Thyroid gland (tissue), 4 donors: Measurements from ENCODE around the gene IL1B. TPM values are rescaled to one million over a fixed set of nuclear protein-coding genes. Genes with fewer than 3 reads are reported as not detected.

Source experiments
- DNase-seq, 2 donors: peaks; one replicate each; pipeline ENCODE4 v3.0.0-alpha.2; 2019
- H3K27ac ChIP-seq, 3 donors: fragments of 200-600 bp; sonication (generic); 1 replicate in 2 of 3; 2 replicates in 1 of 3; pipeline ENCODE4 v1.5.1; 2016 to 2019; ENCODE audit warnings: mild to moderate bottlenecking in 1 of 3, moderate library complexity in 1 of 3
- H3K27me3 ChIP-seq: fragments of 200-600 bp; sonication (generic); one replicate; pipeline ENCODE4 v1.5.1; 2019
- H3K36me3 ChIP-seq, 2 donors: fragments of 200-600 bp; sonication (generic); one replicate each; pipeline ENCODE4 v1.5.1; 2016 to 2019
- H3K4me1 ChIP-seq, 2 donors: fragments of 200-600 bp; sonication (generic); one replicate each; pipeline ENCODE4 v1.5.1; 2017 to 2019
- H3K4me3 ChIP-seq, 3 donors: fragments of 200-600 bp; sonication (generic); replicated peaks in 1 of 3; 1 replicate in 2 of 3; 2 replicates in 1 of 3; pipeline ENCODE4 v1.5.1; 2016; ENCODE audit warnings: mild to moderate bottlenecking in 1 of 3
- H3K9me3 ChIP-seq: fragments of 200-600 bp; sonication (generic); one replicate; pipeline ENCODE4 v1.5.1; 2017
- CTCF ChIP-seq, 6 experiments: fragments of 200-600 bp in 3 of 6; fragments of 450-650 bp in 3 of 6; sonication (generic) in 3 of 6; IDR thresholded peaks; one replicate each; pipeline ENCODE4 v1.5.1; 2016 to 2019; ENCODE audit warnings: antibody characterized with exemption in 6 of 6, mild to moderate bottlenecking in 2 of 6, inconsistent platforms in 1 of 6, moderate library complexity in 1 of 6
- POLR2A ChIP-seq, 2 donors: fragments of 450-650 bp; IDR thresholded peaks; one replicate each; pipeline ENCODE4 v1.6.1; 2017; ENCODE audit warnings: antibody characterized with exemption in 2 of 2, mild to moderate bottlenecking in 2 of 2, moderate library complexity in 1 of 2
- WGBS, 2 donors: methylation state at CpG; one replicate each; pipeline ENCODE4 v1.1.5; 2017; 5-methylcytosine and 5-hydroxymethylcytosine counted together
- intact Hi-C: fragments of 100-400 bp; cut with DNase I; formaldehyde crosslinking; loops from one replicate; pipeline ENCODE4 v1.15.1; 2023
- total RNA-seq, 4 donors: library from RNA; depleted of rRNA; stranded (reverse); fragments of >200 nt; gene quantifications; one replicate each; pipeline ENCODE4 v1.2.3, GENCODE V29; 2016

The IL1B gene
- total RNA-seq, 4 donors from 2014 or later = 0.27 to 1.3 TPM; not detected in 2

- intact Hi-C loops = no loop called here
- no peaks in the 10 kb centered on the region for H3K36me3 ChIP-seq
- H3K27me3 ChIP-seq = no peaks in the 10 kb centered on the region
- TF ChIP-seq CTCF (IDR thresholded peaks at IDR 0.05) (no peak), POLR2A (IDR thresholded peaks at IDR 0.05) (no peak)
- DNase-seq = no peak
- H3K27ac ChIP-seq = no peak overlapping the region
- H3K4me3 ChIP-seq = no peak overlapping the region
- no peaks in the 10 kb centered on the region for H3K4me1 ChIP-seq
- no peaks in the 10 kb centered on the region for H3K9me3 ChIP-seq
- WGBS, 2 donors = 93 to 96% methylated on average over 5 of the region's 5 CpGs
Observed at GRCh38 chr2:112790305-112790704, 46.3 kb downstream of the IL1B start.

GRCh38 chr2:112789186-112789585 lies 47.4 kb downstream of the IL1B start:
- no peaks in the 10 kb centered on the region for H3K9me3 ChIP-seq
- no peaks in the 10 kb centered on the region for H3K27me3 ChIP-seq
- H3K4me3 ChIP-seq = no peak overlapping the region
- WGBS, 2 donors = 92 to 93% methylated on average over 1 of the region's 1 CpG
- no peaks in the 10 kb centered on the region for H3K4me1 ChIP-seq
- DNase-seq = no peak
- no peak for TF ChIP-seq POLR2A (IDR thresholded peaks at IDR 0.05)
- TF ChIP-seq CTCF (IDR thresholded peaks at IDR 0.05) = no peak
- no peaks in the 10 kb centered on the region for H3K36me3 ChIP-seq
- H3K27ac ChIP-seq = no peak overlapping the region
- intact Hi-C loops = no loop called here

- intact Hi-C loops = no loop called here
- no peaks in the 10 kb centered on the region for H3K9me3 ChIP-seq
- TF ChIP-seq POLR2A (IDR thresholded peaks at IDR 0.05) (no peak), CTCF (IDR thresholded peaks at IDR 0.05) (no peak)
- H3K27ac ChIP-seq = no peak overlapping the region
- no peaks in the 10 kb centered on the region for H3K27me3 ChIP-seq
- DNase-seq = no peak
- H3K4me3 ChIP-seq = no peak overlapping the region
- H3K36me3 ChIP-seq = no peaks in the 10 kb centered on the region
- WGBS, 2 donors = 88 to 91% methylated on average over 3 of the region's 3 CpGs
- no peaks in the 10 kb centered on the region for H3K4me1 ChIP-seq
Observed at GRCh38 chr2:112788653-112789052, 47.9 kb downstream of the IL1B start.

- no peaks in the 10 kb centered on the region for H3K4me1 ChIP-seq
- H3K9me3 ChIP-seq = no peaks in the 10 kb centered on the region
- TF ChIP-seq POLR2A (IDR thresholded peaks at IDR 0.05) (no peak), CTCF (IDR thresholded peaks at IDR 0.05) (no peak)
- H3K36me3 ChIP-seq = no peaks in the 10 kb centered on the region
- intact Hi-C loops = no loop called here
- H3K27me3 ChIP-seq = no peaks in the 10 kb centered on the region
- H3K27ac ChIP-seq = no peak overlapping the region
- no peak for DNase-seq
- 89 to 94% methylated on average over 4 of the region's 4 CpGs for WGBS, 2 donors
- no peak overlapping the region for H3K4me3 ChIP-seq
Observed at GRCh38 chr2:112787729-112788393, 48.7 kb downstream of the IL1B start.

GRCh38 chr2:112787294-112787693 lies 49.3 kb downstream of the IL1B start:
- Histone ChIP-seq H3K9me3 (no peaks in the 10 kb centered on the region), H3K36me3 (no peaks in the 10 kb centered on the region), H3K4me3 (no peak overlapping the region), H3K27me3 (no peaks in the 10 kb centered on the region), H3K27ac (no peak overlapping the region), H3K4me1 (no peaks in the 10 kb centered on the region)
- intact Hi-C loops = no loop called here
- WGBS, 2 donors = 91 to 93% methylated on average over 3 of the region's 3 CpGs
- DNase-seq = no peak
- TF ChIP-seq POLR2A (IDR thresholded peaks at IDR 0.05) (no peak), CTCF (IDR thresholded peaks at IDR 0.05) (no peak)
